Measurements from ENCODE around the gene ARL10.

The ARL10 gene

DNA sequence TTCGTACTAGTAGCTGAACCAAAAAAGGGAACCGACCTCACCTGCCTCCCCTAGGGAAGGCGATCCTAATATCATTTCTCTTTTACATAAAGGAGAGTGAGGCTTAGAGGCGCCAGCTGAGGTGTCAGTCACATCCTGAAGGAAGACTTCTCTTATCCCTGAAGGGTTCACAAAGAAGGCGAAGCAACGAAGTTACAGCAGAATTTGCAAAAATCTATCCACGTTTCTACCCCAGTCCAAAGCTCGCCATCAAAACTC lies 3.1 kb upstream of the ARL10 start:
- DNase-seq = no peak

- DNase-seq = no peak
Observed at GRCh38 chr5:176364765-176365350, 429 bp upstream of the ARL10 start.

- DNase-seq = no peak
Observed at GRCh38 chr5:176366232-176366894, 1.1 kb downstream of the ARL10 start.

DNA sequence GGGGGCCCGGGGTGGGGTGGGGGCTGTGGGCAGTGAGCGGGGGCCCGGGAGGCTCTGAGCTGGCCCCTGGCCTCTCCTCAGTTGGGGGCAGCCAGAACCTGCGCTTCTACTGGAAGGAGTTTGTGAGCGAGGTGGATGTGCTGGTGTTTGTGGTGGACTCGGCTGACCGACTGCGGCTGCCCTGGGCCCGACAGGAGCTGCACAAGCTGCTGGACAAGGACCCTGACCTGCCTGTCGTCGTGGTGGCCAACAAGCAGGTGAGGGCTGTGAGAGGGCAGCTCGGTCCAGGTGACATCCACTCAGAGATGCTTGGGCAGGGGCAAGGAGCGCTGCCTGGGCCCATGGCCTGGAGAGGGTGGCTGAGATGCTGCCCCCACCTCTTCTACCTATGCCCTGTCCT lies 3.4 kb downstream of the ARL10 start:
- no peak for DNase-seq

DNA sequence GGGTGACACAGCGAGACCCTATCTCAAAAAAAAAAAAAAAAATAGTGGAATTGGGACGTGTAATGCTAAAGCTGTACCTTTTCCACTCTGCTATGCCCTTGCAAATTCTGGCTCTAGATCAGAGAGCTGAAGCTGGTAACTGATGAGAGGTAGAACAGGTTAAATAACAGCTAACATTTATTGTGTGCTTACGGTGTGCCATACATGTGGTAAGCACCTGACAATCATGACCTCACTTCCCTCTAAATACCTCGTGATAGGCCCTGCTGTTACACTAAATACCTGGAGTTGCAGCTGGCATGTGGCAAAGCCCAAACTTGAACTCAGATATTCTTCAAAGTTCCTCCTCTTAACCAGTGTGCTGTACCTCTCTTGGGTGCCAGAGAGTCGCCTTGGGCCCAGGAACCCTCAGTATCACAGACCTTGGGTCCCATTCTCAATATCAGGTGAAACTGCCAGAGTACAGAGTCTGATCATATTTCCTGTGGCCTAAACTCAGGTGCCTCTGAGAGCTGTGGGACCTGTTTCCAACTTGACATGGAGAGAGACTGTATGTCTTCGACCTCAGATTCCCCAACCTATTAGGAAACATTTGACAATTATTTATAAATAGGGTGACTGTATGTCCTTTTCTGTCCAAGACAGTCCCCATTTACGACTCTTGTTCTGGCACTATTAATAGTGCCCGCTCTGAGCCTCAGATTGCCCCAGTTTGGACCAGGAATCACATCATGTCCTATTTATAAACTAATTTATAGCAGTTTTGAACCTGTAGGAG lies 4.8 kb downstream of the ARL10 start:
- no peak for DNase-seq

GRCh38 chr5:176371621-176372539 lies 6.6 kb downstream of the ARL10 start:
- no peak for DNase-seq

GRCh38 chr5:176373100-176373818 lies 8.0 kb downstream of the ARL10 start:
- no peak for DNase-seq

DNA sequence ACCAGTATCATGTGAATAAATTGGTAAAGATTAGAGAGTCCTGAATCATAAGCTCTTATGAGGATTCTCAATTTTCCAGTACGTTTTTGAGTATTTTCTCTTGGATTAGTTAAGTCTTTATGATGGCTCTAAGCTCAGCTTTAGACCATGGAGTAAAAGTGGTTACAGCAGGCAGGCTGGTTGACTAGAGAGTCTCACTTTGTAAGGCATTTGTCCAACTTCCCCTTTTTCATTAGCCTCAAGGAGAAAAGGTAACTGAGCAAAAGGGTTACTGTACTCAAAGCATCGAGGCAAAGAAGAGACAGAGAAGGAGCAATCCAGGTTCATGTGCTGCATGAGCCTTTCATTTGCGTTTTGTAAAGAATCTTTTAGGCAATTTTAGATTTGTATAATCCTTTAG lies 14.6 kb downstream of the ARL10 start:
- no peak for DNase-seq

DNA sequence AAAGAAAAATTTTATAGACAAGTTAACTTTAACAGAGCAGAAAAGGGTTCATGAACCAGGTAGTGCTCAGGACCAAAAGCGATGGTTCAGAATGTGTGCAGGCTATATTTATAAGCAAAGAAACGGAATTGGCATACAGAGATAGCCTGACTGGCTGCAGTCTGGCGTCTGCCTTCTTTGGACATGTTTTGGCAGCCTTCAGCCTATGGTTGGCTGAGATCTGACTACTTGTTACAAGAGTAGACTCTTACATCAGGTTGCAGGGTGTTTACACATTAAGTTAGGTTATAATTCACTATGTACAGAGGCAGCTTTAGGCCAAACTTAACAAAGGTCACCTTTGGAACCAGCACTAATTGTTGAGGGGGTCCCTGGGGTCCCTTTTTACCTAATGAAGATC lies 16.1 kb downstream of the ARL10 start:
- DNase-seq = no peak

DNA sequence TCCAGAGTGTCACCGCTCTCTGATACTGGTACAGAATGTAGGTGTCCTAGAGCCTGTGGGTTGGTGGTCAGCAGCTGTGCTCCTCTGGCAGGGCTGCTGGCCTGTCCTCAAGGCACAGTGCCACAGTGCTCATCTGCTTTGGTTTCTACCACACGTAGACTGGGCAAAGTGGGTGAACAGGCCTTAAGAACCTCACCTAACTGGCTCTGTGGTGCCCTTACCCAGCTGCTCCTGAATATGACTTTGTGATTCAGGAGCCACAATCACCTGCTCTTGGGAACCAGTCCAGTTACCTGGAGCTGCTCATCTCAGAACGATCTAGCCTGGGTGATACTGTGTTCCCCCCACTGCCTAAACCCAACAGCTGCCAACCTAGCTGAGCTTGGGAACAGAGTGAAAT lies 16.7 kb downstream of the ARL10 start:
- DNase-seq = no peak

- DNase-seq = no peak
Observed at GRCh38 chr5:176382721-176383120, 17.4 kb downstream of the ARL10 start.

GRCh38 chr5:176383248-176383905 lies 18.1 kb downstream of the ARL10 start:
- DNase-seq = no peak

- no peak for DNase-seq
Observed at GRCh38 chr5:176383961-176384360, 18.7 kb downstream of the ARL10 start.

GRCh38 chr5:176384366-176384930 lies 19.2 kb downstream of the ARL10 start:
- DNase-seq = no peak

DNA sequence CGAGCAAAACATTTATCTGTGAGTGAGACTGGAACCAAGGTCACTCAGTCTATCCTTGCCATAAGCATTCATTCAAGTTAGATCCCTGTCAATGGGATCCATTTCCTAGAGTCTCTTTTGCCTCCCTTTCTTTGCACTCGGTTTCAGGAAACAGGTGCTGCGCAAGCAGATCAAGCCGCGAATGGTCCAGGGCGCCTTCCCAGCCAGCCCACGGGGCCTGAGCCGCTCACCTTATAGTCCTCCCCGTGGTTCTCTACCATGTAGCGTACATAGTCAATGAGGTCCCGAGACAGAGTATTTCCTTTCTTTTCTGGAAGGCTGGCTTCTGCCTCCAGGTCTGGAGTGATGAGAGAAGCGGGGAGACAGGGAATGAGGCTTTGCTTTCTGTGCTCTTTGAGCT lies 19.7 kb downstream of the ARL10 start:
- DNase-seq = no peak

GRCh38 chr5:176386491-176386890 lies 21.2 kb downstream of the ARL10 start:
- no peak for DNase-seq

- no peak for DNase-seq
Observed at GRCh38 chr5:176387384-176387925, 22.2 kb downstream of the ARL10 start.

- DNase-seq = no peak
Observed at GRCh38 chr5:176388003-176388443, 22.7 kb downstream of the ARL10 start.

GRCh38 chr5:176388444-176389134 lies 23.3 kb downstream of the ARL10 start, which contains the start of the genes HIGD2A and NOP16:
TSS of gene HIGD2A (plus strand) at chr5:176388751. CDS start at chr5:176388820, 69 bp downstream.
TSS of gene NOP16 (minus strand) at chr5:176388598. CDS start at chr5:176388539, 59 bp downstream.
- DNase-seq = peak; percentile 99

Measured in NK-92 treated with Interleukin-12 subunit alpha and Interleukin-12 subunit beta, amount 100 ng/mL, for 24 hours (cell line).